Endothelial cell of umbilical vein (primary cell): ENCODE results near the gene FLRT1. TPM values are rescaled to one million over a fixed set of nuclear protein-coding genes. Genes with fewer than 3 reads are reported as not detected.

ENCODE experiments used
- BruUV-seq: library from RNA; stranded (reverse); fragments of 400-500 nt; replicated peaks from 2 replicates; lab custom pipeline; 2021; lab: Mats Ljungman, UMichigan
- CTCF ChIA-PET: fragments of 300-600, 350-600 bp; sonication (Branson Sonifier 250); formaldehyde crosslinking; loops from one replicate; lab custom pipeline; 2021; ENCODE audit warnings: antibody characterized with exemption, inconsistent platforms; lab: Charles Lee
- POLR2A ChIA-PET: fragments of 300-600, 350-600 bp; sonication (Branson Sonifier 250); formaldehyde crosslinking; loops from one replicate; lab custom pipeline; 2021; ENCODE audit warnings: antibody characterized with exemption, inconsistent platforms; lab: Charles Lee
- DNase-seq: peaks from one replicate; pipeline ENCODE4 v3.0.0-alpha.2; 2011; ENCODE audit warnings: low read depth, low spot score
- FAIRE-seq: peaks from 2 replicates; lab custom pipeline; 2011; peaks lifted over from hg19 to GRCh38; lab: Jason Lieb, UNC
- H2AFZ ChIP-seq: 2 replicates; pipeline ENCODE4 v1.6.0; 2012; ENCODE audit warnings: low read depth, low read length, control low read depth, inconsistent platforms
- H3K27ac ChIP-seq: 2 replicates; pipeline ENCODE4 v1.5.1; 2011; ENCODE audit warnings: low read depth, mild to moderate bottlenecking, control low read depth, low read length, moderate library complexity; ENCODE audit not compliant: insufficient read depth
- H3K27me3 ChIP-seq, 2 experiments: 2 replicates each; pipeline versions ENCODE4 v1.6.0 to v1.6.1; 2011; ENCODE audit warnings: low read length in 2 of 2, mixed read lengths in 1 of 2; ENCODE audit not compliant: control insufficient read depth in 2 of 2, insufficient read depth in 2 of 2
- H3K36me3 ChIP-seq, 2 experiments: 2 replicates in 1 of 2; 3 replicates in 1 of 2; pipeline ENCODE4 v1.5.1; 2011; ENCODE audit warnings: low read length in 2 of 2, mild to moderate bottlenecking in 1 of 2, moderate library complexity in 1 of 2; ENCODE audit not compliant: control insufficient read depth in 2 of 2, insufficient read depth in 2 of 2; ENCODE audit errors: extremely low read depth in 1 of 2
- H3K4me1 ChIP-seq: 3 replicates; pipeline ENCODE4 v1.5.1; 2011; ENCODE audit warnings: mild to moderate bottlenecking, low read length; ENCODE audit not compliant: control insufficient read depth, insufficient read depth; ENCODE audit errors: extremely low read depth
- H3K4me2 ChIP-seq: 2 replicates; pipeline ENCODE4 v1.6.1; 2011; ENCODE audit warnings: low read length, control low read depth, mixed read lengths; ENCODE audit not compliant: insufficient read depth
- H3K4me3 ChIP-seq, 3 experiments: fragments of 200-600 bp in 1 of 3; sonication (generic), shearing (Covaris generic) in 1 of 3; replicated peaks in 1 of 3; 2 replicates each; pipeline ENCODE4 v1.5.1; 2011 to 2016; ENCODE audit warnings: control low read depth in 3 of 3, low read length in 3 of 3, mild to moderate bottlenecking in 2 of 3, inconsistent platforms in 1 of 3, low read depth in 1 of 3, moderate library complexity in 1 of 3; ENCODE audit not compliant: insufficient read depth in 1 of 3
- H3K79me2 ChIP-seq: 2 replicates; pipeline ENCODE4 v1.6.0; 2012; ENCODE audit warnings: low read length, inconsistent platforms; ENCODE audit not compliant: control insufficient read depth, insufficient read depth
- H3K9ac ChIP-seq: replicated peaks from 2 replicates; pipeline ENCODE3; 2011; ENCODE audit warnings: low read length, control low read depth; ENCODE audit not compliant: insufficient read depth; ENCODE audit errors: extremely low read depth
- H3K9me1 ChIP-seq: replicated peaks from 3 replicates; pipeline ENCODE4 v1.6.0; 2011; ENCODE audit warnings: mild to moderate bottlenecking, low read length; ENCODE audit not compliant: control insufficient read depth, insufficient read depth; ENCODE audit errors: extremely low read depth
- H3K9me3 ChIP-seq: replicated peaks from 2 replicates; pipeline ENCODE4 v1.5.1; 2012; ENCODE audit warnings: low read length, inconsistent platforms; ENCODE audit not compliant: control insufficient read depth, insufficient read depth
- H4K20me1 ChIP-seq: replicated peaks from 2 replicates; pipeline ENCODE3; 2011; ENCODE audit warnings: mild to moderate bottlenecking, low read length; ENCODE audit not compliant: control insufficient read depth, insufficient read depth; ENCODE audit errors: extremely low read depth
- EZH2 ChIP-seq: IDR thresholded peaks from 2 replicates; pipeline ENCODE4 v1.6.1; 2012; ENCODE audit warnings: borderline replicate concordance, low read depth, mild to moderate bottlenecking, moderate library complexity, low read length, inconsistent platforms; ENCODE audit not compliant: severe bottlenecking
- FOS ChIP-seq: IDR thresholded peaks from 2 replicates; pipeline ENCODE4 v1.6.1; 2011; ENCODE audit warnings: mild to moderate bottlenecking, low read length, moderate library complexity, borderline replicate concordance; ENCODE audit not compliant: insufficient read depth
- GATA2 ChIP-seq: IDR thresholded peaks from 2 replicates; pipeline ENCODE4 v1.7.0; 2011; ENCODE audit warnings: low read depth, mild to moderate bottlenecking, moderate library complexity, mixed read lengths, low read length; ENCODE audit not compliant: insufficient read length, insufficient read depth
- JUN ChIP-seq: IDR thresholded peaks from 2 replicates; pipeline ENCODE4 v1.6.1; 2011; ENCODE audit warnings: borderline replicate concordance, low read depth; ENCODE audit not compliant: insufficient read length, insufficient read depth
- MYC ChIP-seq: IDR thresholded peaks from one replicate; pipeline ENCODE4 v1.6.1; 2011; ENCODE audit warnings: mild to moderate bottlenecking, low read depth, low read length
- POLR2A ChIP-seq: IDR thresholded peaks from 2 replicates; pipeline ENCODE4 v1.6.1; 2012; ENCODE audit warnings: low read depth, mild to moderate bottlenecking, control low read depth, low read length
- POLR2AphosphoS5 ChIP-seq: IDR thresholded peaks from 2 replicates; pipeline ENCODE4 v1.6.1; 2012; ENCODE audit warnings: low read depth, mild to moderate bottlenecking, control low read depth, low read length, moderate library complexity; ENCODE audit not compliant: insufficient read depth
- dilution Hi-C: fragments of 300-500 bp; cut with MboI; formaldehyde crosslinking; loops from one replicate; pipeline ENCODE4 v1.15.0; 2019; ENCODE audit warnings: low sequenced_read_pairs; ENCODE audit not compliant: extremely low pct_ligation_motif_present
- intact Hi-C: fragments of 100-400 bp; cut with micrococcal nuclease; formaldehyde crosslinking; loops from one replicate; pipeline ENCODE4 v1.10.0; 2022
- polyA plus RNA-seq, 4 experiments: library from polyadenylated mRNA; depleted of rRNA in 3 of 4; stranded (reverse) in 3 of 4; unstranded in 1 of 4; fragments of >200 nt; gene quantifications; 2 replicates each; pipeline versions ENCODE4 v1.2.1 to v1.2.3, GENCODE V29; 2011 to 2012; ENCODE audit warnings: missing spikeins in 1 of 4
- total RNA-seq: library from RNA; stranded (reverse); gene quantifications from 2 replicates; pipeline ENCODE4 v1.2.3, GENCODE V29; 2021
- TF ChIP-seq, protein P1 (sequence below), 2 donors: IDR thresholded peaks; 1 replicate in 1 of 2; 2 replicates in 1 of 2; pipeline ENCODE4 v1.5.1; 2011; ENCODE audit warnings: low read length in 2 of 2, mild to moderate bottlenecking in 2 of 2, moderate library complexity in 2 of 2, control low read depth in 1 of 2, inconsistent platforms in 1 of 2, low read depth in 1 of 2; ENCODE audit not compliant: insufficient read depth in 1 of 2; ENCODE audit errors: extremely low read depth in 1 of 2
- TF ChIP-seq, protein P2 (sequence below): IDR thresholded peaks from 2 replicates; pipeline ENCODE4 v1.6.1; 2011; ENCODE audit not compliant: insufficient read depth, insufficient read length

The FLRT1 gene
- total and polyA plus RNA-seq, 2 donors (not counting 3 experiments of a cell fraction or from before 2014, with no cell fraction given), result not detected

DNA sequence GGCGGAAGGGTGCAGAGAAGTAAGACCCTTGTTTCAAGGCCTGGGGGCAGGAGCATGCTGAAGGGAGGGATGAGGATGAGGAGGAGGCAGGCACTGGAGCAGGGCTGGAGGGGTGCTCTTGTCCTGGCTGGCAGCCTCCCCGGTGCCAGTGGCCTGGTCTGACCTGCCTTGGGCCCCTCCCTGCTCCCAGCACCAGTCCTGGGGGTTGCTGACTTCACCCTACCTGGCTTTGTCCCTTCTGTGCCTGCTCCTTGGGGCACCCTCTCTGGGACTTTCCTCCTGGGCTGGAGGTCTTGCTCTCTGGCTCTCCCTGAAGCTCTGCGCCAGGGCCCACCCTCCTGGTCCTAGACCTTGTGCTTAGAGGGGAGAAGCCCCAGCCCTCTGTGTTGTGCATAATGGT, 4.7 kb upstream of the FLRT1 start:
- Histone ChIP-seq H3K4me2 (no peak overlapping the region), H3K4me1 (no peaks in the 10 kb centered on the region), H3K9me1 (no peaks in the 10 kb centered on the region), H3K27ac (no peak overlapping the region), H3K9ac (no peak overlapping the region), H2AFZ (no peak overlapping the region), H3K9me3 (no peaks in the 10 kb centered on the region), H4K20me1 (no peaks in the 10 kb centered on the region), H3K36me3 (no peaks in the 10 kb centered on the region), H3K79me2 (no peaks in the 10 kb centered on the region), H3K27me3 (peaks cover 16 to 22% of the 10 kb centered on the region in 2 experiments), H3K4me3 (no peak overlapping the region)
- DNase-seq (no peak), FAIRE-seq (no peak)
- ChIA-PET POLR2A (no interaction called here), CTCF (interaction anchor here (1.1 to 5.0 kb wide), 2 partner anchors 24 to 30 kb away, joined by 3 to 23 read pairs; no protein-coding TSS in a partner anchor)
- no TSS peak for BruUV-seq
- TF ChIP-seq JUN (no peak), MYC (no peak)
- dilution Hi-C loops (no loop called here), intact Hi-C loops (no loop called here)

- CTCF ChIA-PET, result interaction anchor here (0.5 to 5.0 kb wide), 3 partner anchors 16 to 121 kb away, joined by 3 to 23 read pairs (median 3); no protein-coding TSS in a partner anchor
- H3K9me3 ChIP-seq, result no peaks in the 10 kb centered on the region
- dilution Hi-C loops (no loop called here), intact Hi-C loops (no loop called here)
- BruUV-seq, result no TSS peak
- H3K27ac ChIP-seq, result no peak overlapping the region
- no peaks in the 10 kb centered on the region for H3K4me1 ChIP-seq
- FAIRE-seq (no peak), DNase-seq (no peak)
- no peaks in the 10 kb centered on the region for H3K9me1 ChIP-seq
- POLR2A ChIA-PET, result no interaction called here
- no peak overlapping the region for H2AFZ ChIP-seq
- H3K36me3 ChIP-seq, result no peaks in the 10 kb centered on the region
- H3K9ac ChIP-seq, result no peak overlapping the region
- H3K79me2 ChIP-seq, result no peaks in the 10 kb centered on the region
- TF ChIP-seq GATA2 (no peak), MYC (no peak), FOS (no peak), POLR2A (no peak), EZH2 (no peak), POLR2AphosphoS5 (no peak)
- TF ChIP-seq, protein P1, sequence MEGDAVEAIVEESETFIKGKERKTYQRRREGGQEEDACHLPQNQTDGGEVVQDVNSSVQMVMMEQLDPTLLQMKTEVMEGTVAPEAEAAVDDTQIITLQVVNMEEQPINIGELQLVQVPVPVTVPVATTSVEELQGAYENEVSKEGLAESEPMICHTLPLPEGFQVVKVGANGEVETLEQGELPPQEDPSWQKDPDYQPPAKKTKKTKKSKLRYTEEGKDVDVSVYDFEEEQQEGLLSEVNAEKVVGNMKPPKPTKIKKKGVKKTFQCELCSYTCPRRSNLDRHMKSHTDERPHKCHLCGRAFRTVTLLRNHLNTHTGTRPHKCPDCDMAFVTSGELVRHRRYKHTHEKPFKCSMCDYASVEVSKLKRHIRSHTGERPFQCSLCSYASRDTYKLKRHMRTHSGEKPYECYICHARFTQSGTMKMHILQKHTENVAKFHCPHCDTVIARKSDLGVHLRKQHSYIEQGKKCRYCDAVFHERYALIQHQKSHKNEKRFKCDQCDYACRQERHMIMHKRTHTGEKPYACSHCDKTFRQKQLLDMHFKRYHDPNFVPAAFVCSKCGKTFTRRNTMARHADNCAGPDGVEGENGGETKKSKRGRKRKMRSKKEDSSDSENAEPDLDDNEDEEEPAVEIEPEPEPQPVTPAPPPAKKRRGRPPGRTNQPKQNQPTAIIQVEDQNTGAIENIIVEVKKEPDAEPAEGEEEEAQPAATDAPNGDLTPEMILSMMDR (IDR thresholded peaks at IDR 0.05; ENCODE audit: extremely low read depth in 1 of 2, insufficient read depth in 1 of 2, low read depth in 1 of 2, low read length in 2 of 2), result no peak
- TF ChIP-seq, protein P2, sequence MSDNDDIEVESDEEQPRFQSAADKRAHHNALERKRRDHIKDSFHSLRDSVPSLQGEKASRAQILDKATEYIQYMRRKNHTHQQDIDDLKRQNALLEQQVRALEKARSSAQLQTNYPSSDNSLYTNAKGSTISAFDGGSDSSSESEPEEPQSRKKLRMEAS, result no peak
- H3K27me3 ChIP-seq, result peaks cover 22 to 32% of the 10 kb centered on the region in 2 experiments
- no peak overlapping the region for H3K4me3 ChIP-seq
- H4K20me1 ChIP-seq, result no peaks in the 10 kb centered on the region
- no peak overlapping the region for H3K4me2 ChIP-seq
Observed at GRCh38 chr11:64032050-64032449, 3.7 kb upstream of the FLRT1 start.
